ENCODE results near the gene ASPHD2. TPM values are rescaled to one million over a fixed set of nuclear protein-coding genes. Genes with fewer than 3 reads are reported as not detected.

The ASPHD2 gene
- total and polyA plus RNA-seq, 4 donors = 0.31 to 1.6 (median 0.95) TPM

DNA sequence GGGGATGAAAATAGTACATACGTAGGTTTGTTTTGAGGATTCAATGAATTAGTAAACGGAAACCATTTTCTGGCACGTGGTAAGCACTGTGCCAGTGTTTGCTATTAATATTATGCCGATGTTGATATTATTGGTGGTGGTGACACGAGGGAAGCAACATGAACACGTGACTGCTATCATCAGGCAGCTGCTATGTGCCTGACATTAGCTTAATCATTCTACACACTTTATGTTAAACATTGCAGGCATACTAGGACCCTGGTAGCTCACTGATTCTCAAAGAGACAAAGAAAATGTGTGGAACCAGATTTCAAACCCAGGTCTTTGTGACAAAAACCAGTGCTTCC is 55.3 kb downstream of the ASPHD2 start:
- no peak for DNase-seq
- H3K4me3 ChIP-seq = peak overlapping the region; percentile 83
- no peaks in the 10 kb centered on the region for H3K9me3 ChIP-seq (ENCODE audit: control insufficient read depth in 4 of 4, insufficient read depth in 3 of 4, low read length in 3 of 4)
- peak overlapping the region; percentile 70 to 92 for H3K27ac ChIP-seq (ENCODE audit: low read depth in 1 of 2, low read length in 1 of 2)
- no peak for TF ChIP-seq CTCF (IDR thresholded peaks at IDR 0.05; ENCODE audit: control extremely low read depth, extremely low read depth)
- H3K4me1 ChIP-seq (ENCODE audit: control insufficient read depth in 5 of 5, insufficient read depth in 5 of 5, low read length in 5 of 5) = peaks cover 7 to 37% (median 11%) of the 10 kb centered on the region in 5 donors
- ATAC-seq (ENCODE audit: insufficient read depth, low FRiP score) = no peak
- peaks cover 15 to 22% (median 18%) of the 10 kb centered on the region in 4 donors for H3K36me3 ChIP-seq (ENCODE audit: control insufficient read depth in 4 of 4, insufficient read depth in 4 of 4, low read length in 4 of 4)
- WGBS, 2 donors = 5 to 8% methylated on average over 6 of the region's 6 CpGs
- peak overlapping the region; percentile 89 to 95 for H3K9ac ChIP-seq (ENCODE audit: insufficient read depth in 1 of 2, low read length in 2 of 2)
- no peaks in the 10 kb centered on the region for H3K27me3 ChIP-seq (ENCODE audit: control insufficient read depth in 3 of 3, insufficient read depth in 3 of 3, low read length in 2 of 3)

GRCh38 chr22:26485013-26485412 is 56.0 kb downstream of the ASPHD2 start:
- H3K4me1 ChIP-seq (ENCODE audit: control insufficient read depth in 5 of 5, insufficient read depth in 5 of 5, low read length in 5 of 5) = peaks cover 7 to 30% (median 11%) of the 10 kb centered on the region in 5 donors

GRCh38 chr22:26485806-26486390 is 56.8 kb downstream of the ASPHD2 start:
- Histone ChIP-seq H3K27ac (ENCODE audit: low read depth in 1 of 2, low read length in 1 of 2) (no peak overlapping the region), H3K9ac (ENCODE audit: insufficient read depth in 1 of 2, low read length in 2 of 2) (no peak overlapping the region), H3K4me3 (no peak overlapping the region), H3K27me3 (ENCODE audit: control insufficient read depth in 3 of 3, insufficient read depth in 3 of 3, low read length in 2 of 3) (no peaks in the 10 kb centered on the region), H3K4me1 (ENCODE audit: control insufficient read depth in 5 of 5, insufficient read depth in 5 of 5, low read length in 5 of 5) (peaks cover 1 to 25% (median 11%) of the 10 kb centered on the region in 5 donors), H3K9me3 (ENCODE audit: control insufficient read depth in 4 of 4, insufficient read depth in 3 of 4, low read length in 3 of 4) (no peaks in the 10 kb centered on the region), H3K36me3 (ENCODE audit: control insufficient read depth in 4 of 4, insufficient read depth in 4 of 4, low read length in 4 of 4) (peaks cover 19 to 27% (median 25%) of the 10 kb centered on the region in 4 donors)
- WGBS, 2 donors = 58 to 83% methylated on average over 3 of the region's 3 CpGs
- no peak for ATAC-seq (ENCODE audit: insufficient read depth, low FRiP score)
- no peak for TF ChIP-seq CTCF (IDR thresholded peaks at IDR 0.05; ENCODE audit: control extremely low read depth, extremely low read depth)
- no peak for DNase-seq

More at GRCh38 chr22:26485013-26485412, 56.0 kb downstream of the ASPHD2 start:
- H3K4me3 ChIP-seq = no peak overlapping the region
- peak overlapping the region in 1 of 2 donors; percentile 43 for H3K27ac ChIP-seq (ENCODE audit: low read depth in 1 of 2, low read length in 1 of 2)
- 47 to 68% methylated on average over 7 of the region's 7 CpGs for WGBS, 2 donors
- ATAC-seq (ENCODE audit: insufficient read depth, low FRiP score) (no peak), DNase-seq (peak in 1 of 3 donors; percentile 16)
- H3K27me3 ChIP-seq (ENCODE audit: control insufficient read depth in 3 of 3, insufficient read depth in 3 of 3, low read length in 2 of 3) = no peaks in the 10 kb centered on the region
- TF ChIP-seq CTCF (IDR thresholded peaks at IDR 0.05; ENCODE audit: control extremely low read depth, extremely low read depth) = no peak
- H3K36me3 ChIP-seq (ENCODE audit: control insufficient read depth in 4 of 4, insufficient read depth in 4 of 4, low read length in 4 of 4) = peaks cover 17 to 28% (median 24%) of the 10 kb centered on the region in 4 donors
- H3K9me3 ChIP-seq (ENCODE audit: control insufficient read depth in 4 of 4, insufficient read depth in 3 of 4, low read length in 3 of 4) = no peaks in the 10 kb centered on the region
- peak overlapping the region in 1 of 2 donors; percentile 39 for H3K9ac ChIP-seq (ENCODE audit: insufficient read depth in 1 of 2, low read length in 2 of 2)

GRCh38 chr22:26486394-26486793 is 57.3 kb downstream of the ASPHD2 start:
- H3K9ac ChIP-seq (ENCODE audit: insufficient read depth in 1 of 2, low read length in 2 of 2) = no peak overlapping the region
- H3K9me3 ChIP-seq (ENCODE audit: control insufficient read depth in 4 of 4, insufficient read depth in 3 of 4, low read length in 3 of 4) = no peaks in the 10 kb centered on the region
- H3K4me3 ChIP-seq = no peak overlapping the region
- 90 to 91% methylated on average over 5 of the region's 5 CpGs for WGBS, 2 donors
- peaks cover 1 to 25% (median 9%) of the 10 kb centered on the region in 5 donors for H3K4me1 ChIP-seq (ENCODE audit: control insufficient read depth in 5 of 5, insufficient read depth in 5 of 5, low read length in 5 of 5)
- no peaks in the 10 kb centered on the region for H3K27me3 ChIP-seq (ENCODE audit: control insufficient read depth in 3 of 3, insufficient read depth in 3 of 3, low read length in 2 of 3)
- no peak overlapping the region for H3K27ac ChIP-seq (ENCODE audit: low read depth in 1 of 2, low read length in 1 of 2)
- no peak for TF ChIP-seq CTCF (IDR thresholded peaks at IDR 0.05; ENCODE audit: control extremely low read depth, extremely low read depth)
- DNase-seq (no peak), ATAC-seq (ENCODE audit: insufficient read depth, low FRiP score) (no peak)
- H3K36me3 ChIP-seq (ENCODE audit: control insufficient read depth in 4 of 4, insufficient read depth in 4 of 4, low read length in 4 of 4) = peaks cover 20 to 29% (median 26%) of the 10 kb centered on the region in 4 donors
